Type B pancreatic cell (in vitro differentiated cells): ENCODE results near the gene PLCB1. TPM values are rescaled to one million over a fixed set of nuclear protein-coding genes. Genes with fewer than 3 reads are reported as not detected.

Experiments
- DNase-seq: peaks from one replicate; pipeline ENCODE4 v3.0.0; 2021; ENCODE audit warnings: mixed read lengths; ENCODE audit not compliant: unreplicated experiment; ENCODE audit errors: extremely low spot score
- H3K27ac Mint-ChIP-seq: 2 replicates; pipeline ENCODE4 v1.8.0; 2021; ENCODE audit warnings: mild to moderate bottlenecking, mixed read lengths
- H3K27me3 Mint-ChIP-seq: 2 replicates; pipeline ENCODE4 v1.8.0; 2021; ENCODE audit warnings: mixed read lengths
- H3K36me3 Mint-ChIP-seq: 2 replicates; pipeline ENCODE4 v1.8.0; 2021; ENCODE audit warnings: mixed read lengths
- H3K4me1 Mint-ChIP-seq: one replicate; pipeline ENCODE4 v1.8.0; 2021; ENCODE audit warnings: mixed read lengths; ENCODE audit not compliant: unreplicated experiment
- H3K4me3 Mint-ChIP-seq: 2 replicates; pipeline ENCODE4 v1.8.0; 2021; ENCODE audit warnings: mild to moderate bottlenecking, mixed read lengths
- H3K9me3 Mint-ChIP-seq: 2 replicates; pipeline ENCODE4 v1.8.0; 2021; ENCODE audit warnings: mixed read lengths
- CTCF ChIP-seq: fragments of 200-600 bp; sonication (generic); conservative IDR thresholded peaks from 2 replicates; pipeline ENCODE4 v1.5.0; 2021; ENCODE audit warnings: antibody characterized with exemption, mild to moderate bottlenecking
- total RNA-seq: library from RNA; stranded (reverse); gene quantifications from 2 replicates; pipeline ENCODE4 v1.2.1, GENCODE V29; 2021; ENCODE audit warnings: low replicate concordance

Gene PLCB1
- total RNA-seq, 1 donor from 2014 or later, result 17.9 TPM

GRCh38 chr20:8232332-8232731 lies 100.3 kb downstream of the PLCB1 start:
- peaks cover 11% of the 10 kb centered on the region for H3K4me1 Mint-ChIP-seq
- H3K27ac Mint-ChIP-seq, result no peak overlapping the region
- H3K4me3 Mint-ChIP-seq, result no peak overlapping the region
- no peak for DNase-seq
- no peaks in the 10 kb centered on the region for H3K27me3 Mint-ChIP-seq
- TF ChIP-seq CTCF, result no peak
- no peaks in the 10 kb centered on the region for H3K9me3 Mint-ChIP-seq
- H3K36me3 Mint-ChIP-seq, result no peaks in the 10 kb centered on the region

- Mint-ChIP-seq H3K4me3 (no peak overlapping the region), H3K9me3 (no peaks in the 10 kb centered on the region), H3K27ac (no peak overlapping the region), H3K36me3 (no peaks in the 10 kb centered on the region), H3K27me3 (no peaks in the 10 kb centered on the region), H3K4me1 (peaks cover 5% of the 10 kb centered on the region)
- DNase-seq, result no peak
- no peak for TF ChIP-seq CTCF
Observed at GRCh38 chr20:8234580-8234979, 102.5 kb downstream of the PLCB1 start.

GRCh38 chr20:8242066-8242465 lies 110.0 kb downstream of the PLCB1 start:
- Mint-ChIP-seq H3K36me3 (no peaks in the 10 kb centered on the region), H3K27me3 (no peaks in the 10 kb centered on the region), H3K4me3 (no peak overlapping the region), H3K27ac (no peak overlapping the region), H3K9me3 (peaks cover 5% of the 10 kb centered on the region), H3K4me1 (peaks cover 10% of the 10 kb centered on the region)
- DNase-seq, result no peak
- TF ChIP-seq CTCF, result no peak

- TF ChIP-seq CTCF, result no peak
- H3K4me3 Mint-ChIP-seq, result no peak overlapping the region
- H3K9me3 Mint-ChIP-seq, result peaks cover 5% of the 10 kb centered on the region
- no peak for DNase-seq
- H3K4me1 Mint-ChIP-seq, result peaks cover 10% of the 10 kb centered on the region
- H3K36me3 Mint-ChIP-seq, result no peaks in the 10 kb centered on the region
- H3K27me3 Mint-ChIP-seq, result no peaks in the 10 kb centered on the region
- H3K27ac Mint-ChIP-seq, result no peak overlapping the region
Observed at GRCh38 chr20:8242827-8243724, 111.0 kb downstream of the PLCB1 start.

GRCh38 chr20:8244637-8245036 lies 112.6 kb downstream of the PLCB1 start:
- Mint-ChIP-seq H3K4me3 (no peak overlapping the region), H3K9me3 (peaks cover 5% of the 10 kb centered on the region), H3K27ac (no peak overlapping the region), H3K27me3 (no peaks in the 10 kb centered on the region), H3K36me3 (no peaks in the 10 kb centered on the region), H3K4me1 (peaks cover 13% of the 10 kb centered on the region)
- DNase-seq, result no peak
- no peak for TF ChIP-seq CTCF
